ENCODE measurements around the gene MFAP4.
A peak's percentile ranks its signal among the peaks of the same experiment; 100 is the strongest.

MFAP4 gene

DNA sequence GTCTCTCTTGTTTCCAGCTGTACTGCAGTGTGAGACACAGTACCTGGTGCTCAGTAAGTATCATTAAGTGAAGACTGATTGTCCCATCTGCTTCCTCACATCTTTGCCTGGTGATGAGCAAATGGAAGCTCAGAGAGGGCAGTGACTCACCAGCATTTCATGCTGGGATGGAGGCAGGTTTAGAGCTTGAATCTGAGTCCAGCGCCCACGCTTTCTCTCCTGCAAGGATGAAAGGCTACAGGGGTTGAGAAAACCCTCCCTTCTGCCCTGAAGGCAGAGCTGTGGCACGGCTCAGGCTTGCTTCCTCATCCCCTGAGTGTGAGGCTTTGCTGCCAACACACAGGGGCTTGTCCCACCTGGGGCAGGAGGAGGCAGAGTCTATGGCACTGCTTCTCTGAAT, 22.5 kb upstream of the MFAP4 start:
- DNase-seq = no peak

DNA sequence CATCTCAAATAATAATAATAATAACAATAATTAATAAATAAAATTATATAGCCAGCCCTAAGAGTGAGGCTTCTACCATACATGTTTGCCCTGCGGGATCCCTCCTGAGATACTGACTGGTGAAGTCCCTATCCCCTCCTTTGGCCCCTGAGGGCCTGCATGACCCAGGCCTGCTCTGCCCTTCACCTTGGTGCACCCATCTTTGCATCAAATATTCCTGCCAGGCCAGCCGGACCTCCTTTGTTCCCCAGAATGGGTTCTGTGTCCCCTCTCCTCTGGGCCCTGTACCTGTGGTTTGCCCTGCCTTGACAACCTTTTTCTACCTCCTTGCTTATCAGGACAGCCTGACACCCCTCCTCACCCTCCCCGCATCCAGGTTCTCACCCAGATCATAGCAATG, 22.1 kb upstream of the MFAP4 start:
- DNase-seq = no peak

DNA sequence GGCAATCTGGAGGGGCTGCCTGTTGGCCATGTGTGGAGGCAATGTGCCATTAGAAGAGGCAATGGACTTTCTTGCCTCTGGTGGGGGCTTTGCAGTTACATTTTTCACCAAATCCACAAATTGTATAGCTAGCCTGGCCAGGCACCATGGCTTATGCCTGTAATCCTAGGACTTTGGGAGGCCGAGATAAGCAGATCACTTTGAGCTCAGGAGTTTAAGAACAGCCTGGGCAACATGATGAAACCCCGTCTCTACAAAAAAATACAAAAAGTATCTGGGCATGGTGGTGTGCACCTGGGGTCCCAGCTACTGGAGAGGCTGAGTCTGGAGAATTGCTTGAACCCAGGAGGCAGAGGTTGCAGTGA, 21.3 kb upstream of the MFAP4 start:
- DNase-seq = no peak

DNA sequence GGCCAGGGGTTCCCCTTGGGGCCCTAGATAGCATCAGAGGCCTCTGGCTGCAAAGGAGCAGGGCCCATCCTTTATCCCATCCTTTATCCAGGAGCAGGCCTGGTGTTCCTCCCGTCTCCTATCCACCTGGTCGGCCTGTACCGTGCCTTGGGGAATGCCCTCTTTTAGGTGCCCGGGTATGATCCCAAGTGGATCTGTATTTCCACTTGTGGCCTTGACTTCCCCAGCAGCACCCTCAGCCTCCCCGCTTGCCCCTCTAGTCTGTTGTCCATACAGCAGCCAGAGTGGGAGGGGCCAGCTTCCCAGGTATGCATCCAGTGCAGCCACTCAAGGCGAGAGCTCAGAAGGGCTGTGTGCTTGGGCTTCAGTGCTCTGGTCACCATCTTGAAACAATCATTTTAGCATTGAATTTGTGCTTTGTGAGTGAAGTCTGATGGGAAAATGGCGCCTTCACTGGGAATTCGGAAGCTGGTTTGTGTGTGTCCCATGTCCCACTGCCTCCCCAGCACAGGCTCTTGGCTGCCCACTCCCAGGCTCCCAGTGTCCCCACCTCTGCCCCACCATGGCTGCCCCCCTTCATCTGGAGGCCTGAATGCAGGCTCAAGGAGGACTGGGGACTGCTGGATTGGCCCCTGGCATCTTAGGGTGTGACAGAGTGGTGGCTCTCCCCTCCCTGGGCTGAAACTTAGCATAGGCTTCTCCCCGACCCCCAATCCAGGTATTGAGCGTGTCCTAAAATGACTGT, 20.8 kb upstream of the MFAP4 start:
- DNase-seq = no peak

DNA sequence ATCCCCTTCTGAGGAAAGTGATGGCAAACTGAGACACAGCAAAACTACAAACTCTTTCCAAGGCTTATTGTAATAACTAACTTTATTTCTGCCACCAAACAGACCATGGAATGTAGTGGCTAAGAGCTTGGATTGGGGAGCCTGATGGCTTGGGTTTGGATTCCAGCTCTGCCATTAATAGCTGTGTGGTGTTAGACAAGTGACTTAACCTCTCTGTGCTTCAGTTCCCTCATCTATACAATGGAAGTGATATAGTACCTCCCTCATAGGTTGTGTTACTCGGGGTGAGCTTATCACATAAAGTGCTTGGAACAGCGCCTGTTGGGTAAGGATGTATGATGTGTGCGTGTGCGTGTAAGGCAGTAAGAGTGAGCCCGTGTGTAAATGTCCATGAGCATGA, 18.1 kb upstream of the MFAP4 start:
- DNase-seq = no peak

DNA sequence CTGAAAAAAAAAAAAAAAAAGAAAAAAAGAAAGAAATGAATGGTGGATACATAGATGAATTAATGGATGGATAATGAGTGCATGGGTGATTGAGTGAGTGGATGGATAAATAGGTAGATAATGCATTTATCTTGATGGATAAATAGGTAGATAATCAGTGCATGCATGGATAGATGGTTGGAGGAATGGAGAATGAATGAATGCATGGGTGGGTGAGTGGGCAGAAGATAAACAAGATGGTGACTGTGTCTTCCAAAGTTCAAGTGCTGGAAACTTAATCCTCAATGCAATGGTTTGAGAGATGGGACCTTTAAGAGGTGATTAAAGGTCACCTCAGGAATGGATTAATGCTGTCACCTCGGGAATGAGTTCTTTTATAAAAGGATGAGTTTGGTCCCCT, 17.3 kb upstream of the MFAP4 start:
- DNase-seq = no peak

DNA sequence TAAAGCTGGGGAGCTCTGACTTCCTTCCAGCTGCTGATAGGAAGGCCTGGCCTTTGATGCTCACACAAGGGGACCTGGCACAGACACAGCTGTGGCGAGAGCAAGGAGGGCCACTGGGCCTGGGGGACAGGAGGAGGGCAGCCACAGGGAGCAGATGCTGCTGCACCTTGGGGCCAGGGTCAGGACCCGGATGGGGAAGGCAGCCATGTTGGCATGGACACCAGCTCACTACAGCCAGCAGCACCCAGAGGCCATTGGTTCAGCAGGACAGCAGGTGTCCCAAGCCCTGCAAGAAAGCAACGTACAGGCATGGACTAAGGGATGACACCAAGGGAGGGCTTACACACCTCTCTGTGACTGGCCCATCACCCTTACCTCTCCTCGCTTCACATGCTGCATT, 16.0 kb upstream of the MFAP4 start:
- DNase-seq = no peak

DNA sequence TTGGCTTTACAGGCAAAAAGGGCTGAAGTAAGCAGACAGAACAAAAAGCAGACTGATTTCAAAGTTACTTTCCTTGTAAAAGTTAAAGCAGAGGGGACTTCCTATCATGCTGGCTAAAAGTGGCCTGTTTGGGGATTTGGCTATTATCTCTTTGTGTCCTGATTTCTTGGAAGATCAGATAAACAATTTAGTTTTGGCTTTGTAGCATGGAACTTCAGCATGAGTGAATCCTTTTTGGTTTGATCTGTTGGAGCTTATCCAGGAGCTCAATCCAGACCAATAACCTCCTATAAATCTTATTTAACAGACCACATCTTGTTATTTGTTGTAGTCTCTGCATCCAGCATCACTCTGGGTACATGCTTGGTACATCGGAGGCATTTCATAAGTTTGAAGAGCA, 15.2 kb upstream of the MFAP4 start:
- no peak for DNase-seq

DNA sequence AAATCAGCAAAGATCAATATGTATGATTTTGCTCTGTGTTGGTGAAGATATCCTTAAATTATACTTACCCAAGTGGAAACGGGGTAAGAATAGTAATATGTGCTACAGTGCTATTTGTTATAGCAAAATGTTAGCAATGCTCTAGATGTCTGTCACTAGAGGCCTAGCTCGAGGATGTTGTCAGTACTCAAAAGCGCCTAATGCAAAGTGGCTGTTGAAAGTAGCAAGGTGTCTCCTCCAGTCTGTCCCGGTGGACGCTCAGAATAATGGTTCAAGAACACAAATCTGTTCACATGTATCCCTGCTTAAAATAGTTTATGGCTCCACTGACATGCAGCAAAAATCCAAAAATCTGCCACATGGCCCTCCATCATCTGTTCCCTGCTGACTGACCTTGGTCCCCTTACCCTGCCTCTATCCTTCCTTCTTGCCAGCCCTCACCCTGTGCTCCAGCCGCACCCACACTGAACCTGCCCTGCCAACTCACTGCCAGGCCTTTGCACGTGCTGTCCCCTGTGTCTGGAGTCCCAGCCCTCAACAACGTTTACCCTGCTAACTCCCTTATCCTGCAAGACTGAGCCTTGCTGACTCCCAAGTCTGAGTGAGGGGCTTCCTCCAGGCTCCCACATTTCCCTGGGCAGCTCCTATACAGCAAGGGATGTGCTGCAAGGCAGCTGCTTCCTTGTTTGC, 14.5 kb upstream of the MFAP4 start:
- no peak for DNase-seq

DNA sequence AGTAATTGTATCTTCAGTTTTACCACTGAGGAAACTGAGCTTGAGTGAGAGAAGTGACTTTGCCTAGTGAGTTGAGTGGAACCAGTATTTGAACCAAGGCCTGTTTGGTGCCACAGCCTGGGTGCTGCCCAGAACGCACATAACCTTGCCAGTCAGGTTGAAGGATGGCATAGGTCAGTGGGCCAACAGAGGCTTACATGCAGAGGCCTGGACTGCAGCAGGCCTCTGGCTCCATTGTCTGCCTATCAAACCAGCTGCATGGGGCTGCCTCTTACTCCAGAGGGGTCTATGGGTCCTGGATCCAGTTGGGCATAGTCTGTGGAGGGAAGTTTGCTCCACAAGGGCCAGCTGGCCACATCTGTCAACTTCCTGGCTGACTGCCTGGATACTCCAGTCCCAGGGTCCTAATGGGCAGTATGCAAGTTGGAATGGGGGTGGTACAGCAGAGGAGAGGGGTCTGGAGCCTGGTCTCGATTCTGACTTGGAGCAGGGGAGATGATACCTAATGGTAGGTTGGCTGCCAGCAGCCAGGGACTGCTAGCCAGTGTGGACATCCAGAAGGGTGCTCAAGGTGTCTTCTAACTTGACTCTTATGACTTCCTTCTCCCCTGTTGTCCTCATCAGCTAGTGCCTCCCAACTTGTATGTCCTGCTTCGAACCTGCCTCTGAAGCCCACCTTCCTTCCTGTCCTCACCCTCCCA, 12.9 kb upstream of the MFAP4 start:
- no peak for DNase-seq

DNA sequence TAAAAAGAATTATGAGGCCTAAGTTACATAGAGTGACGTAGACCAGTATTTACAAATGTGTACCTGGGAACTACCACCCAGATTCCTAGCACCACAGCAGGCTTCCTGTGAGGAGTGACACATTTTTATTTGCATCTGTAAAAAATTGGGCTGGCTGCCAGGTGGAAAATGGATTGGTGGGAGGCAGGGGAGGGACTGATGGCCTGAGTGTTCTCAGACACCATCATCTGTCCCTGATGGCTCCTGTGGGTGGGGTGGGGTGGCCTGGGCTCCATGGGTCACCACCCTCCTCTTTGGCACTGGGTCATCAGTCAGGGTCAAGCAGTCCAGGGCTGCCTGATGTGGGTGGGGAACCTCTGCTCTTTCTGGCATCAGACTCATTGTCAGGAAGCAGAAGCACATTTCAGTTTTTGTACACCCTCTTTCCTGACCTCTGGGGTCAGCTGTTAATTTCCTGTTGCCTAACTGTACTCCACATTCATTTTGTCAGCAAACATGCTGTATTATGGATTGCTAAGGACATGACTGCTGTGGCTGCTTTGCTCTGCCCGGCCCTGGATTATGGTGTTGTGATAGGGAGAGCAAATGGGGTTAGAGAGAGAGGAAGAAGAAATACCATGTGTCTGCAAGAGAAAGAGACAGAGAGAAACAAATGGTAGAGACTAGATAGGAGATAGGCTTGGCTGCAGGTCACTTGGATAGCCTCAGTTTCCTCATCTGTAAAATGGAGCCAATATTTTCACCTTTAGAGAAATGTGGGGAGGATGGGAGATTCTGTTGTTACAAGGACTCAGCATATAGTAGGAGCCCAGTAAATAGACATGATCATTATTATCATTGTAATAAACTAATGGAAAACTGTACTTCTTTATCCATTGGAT, 11.6 kb upstream of the MFAP4 start:
- DNase-seq = no peak

DNA sequence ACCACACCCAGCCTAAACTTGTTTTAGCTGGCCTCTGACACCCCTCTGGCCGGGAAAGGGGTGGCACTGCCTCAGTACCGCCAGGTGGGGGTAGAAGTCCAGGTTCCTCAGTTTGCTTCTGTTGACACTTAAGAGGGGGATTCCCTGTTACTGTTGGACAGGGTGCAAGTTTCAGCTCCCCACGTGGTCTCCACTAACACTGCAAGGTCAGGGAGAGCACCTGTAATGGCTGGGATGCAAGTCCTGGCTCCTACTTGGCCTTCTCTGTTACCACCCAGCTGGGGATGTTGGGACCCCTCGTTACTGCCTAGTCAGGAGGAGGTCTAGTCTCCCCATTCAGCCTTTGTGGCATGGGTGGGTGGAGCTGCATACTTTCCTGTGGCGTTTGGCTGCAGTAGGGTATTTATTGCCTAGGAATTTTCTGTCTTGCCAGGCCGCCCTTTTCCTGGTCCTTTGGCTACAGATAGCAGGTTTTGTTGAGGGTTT, 10.6 kb upstream of the MFAP4 start:
- no peak for DNase-seq

DNA sequence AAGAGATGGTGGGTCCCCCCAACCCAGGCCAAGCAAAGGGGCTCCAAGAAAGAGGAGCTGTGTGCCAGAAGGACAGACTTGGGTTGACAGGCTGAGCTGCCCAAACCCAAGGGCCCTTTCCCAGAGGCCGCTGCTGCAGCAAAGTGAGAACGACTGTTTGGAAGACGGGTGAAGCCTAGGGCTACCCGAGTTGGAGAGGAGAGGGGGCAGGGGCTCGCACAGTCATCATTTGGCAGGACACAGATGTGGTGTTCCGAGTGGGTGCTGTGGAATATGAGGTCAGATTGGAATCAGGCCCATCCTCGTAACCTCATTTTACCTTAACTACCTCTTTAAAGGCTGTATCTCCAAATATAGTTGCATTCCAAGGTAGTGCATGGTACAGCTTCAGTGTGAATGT, 5.3 kb upstream of the MFAP4 start:
- no peak for DNase-seq

DNA sequence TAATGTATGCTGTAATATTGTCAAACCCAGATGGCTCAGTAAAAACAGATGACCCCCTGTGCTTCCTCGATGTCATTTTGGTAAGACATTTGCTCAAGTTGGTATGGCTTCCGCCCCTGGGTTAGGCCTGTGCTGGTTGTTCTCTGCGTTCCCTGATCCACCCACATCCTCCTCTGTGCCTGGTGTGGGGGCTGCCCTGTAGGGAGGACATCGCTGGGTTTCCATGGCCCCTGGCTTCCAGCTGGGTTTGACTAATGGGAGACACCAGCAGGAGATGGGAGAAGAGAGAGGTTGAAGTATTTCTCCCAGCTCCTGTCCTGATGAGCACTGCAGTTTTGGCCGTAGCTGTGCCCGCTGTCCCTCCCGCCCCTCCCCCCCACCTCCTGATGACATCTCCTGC, 4.4 kb upstream of the MFAP4 start:
- no peak for DNase-seq

DNA sequence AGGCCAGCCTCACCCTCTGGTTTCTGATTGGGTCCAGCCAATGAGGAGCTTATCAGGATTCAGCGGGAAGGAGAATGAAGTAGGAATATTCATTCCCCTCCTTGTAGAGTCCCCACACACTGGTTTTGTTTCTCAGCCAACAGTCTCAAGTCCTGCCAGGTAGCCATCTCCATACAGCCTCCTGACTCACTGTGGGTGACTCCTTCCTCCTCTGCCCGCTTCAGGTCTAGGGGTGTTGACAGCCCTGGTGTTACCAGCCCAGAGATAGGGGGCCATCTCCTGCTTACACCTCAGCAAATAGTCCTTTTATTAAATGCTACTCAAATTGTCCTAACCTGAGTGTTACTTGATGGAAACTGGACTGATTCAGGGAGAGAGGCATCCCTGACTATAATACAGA, 4.0 kb upstream of the MFAP4 start:
- no peak for DNase-seq

DNA sequence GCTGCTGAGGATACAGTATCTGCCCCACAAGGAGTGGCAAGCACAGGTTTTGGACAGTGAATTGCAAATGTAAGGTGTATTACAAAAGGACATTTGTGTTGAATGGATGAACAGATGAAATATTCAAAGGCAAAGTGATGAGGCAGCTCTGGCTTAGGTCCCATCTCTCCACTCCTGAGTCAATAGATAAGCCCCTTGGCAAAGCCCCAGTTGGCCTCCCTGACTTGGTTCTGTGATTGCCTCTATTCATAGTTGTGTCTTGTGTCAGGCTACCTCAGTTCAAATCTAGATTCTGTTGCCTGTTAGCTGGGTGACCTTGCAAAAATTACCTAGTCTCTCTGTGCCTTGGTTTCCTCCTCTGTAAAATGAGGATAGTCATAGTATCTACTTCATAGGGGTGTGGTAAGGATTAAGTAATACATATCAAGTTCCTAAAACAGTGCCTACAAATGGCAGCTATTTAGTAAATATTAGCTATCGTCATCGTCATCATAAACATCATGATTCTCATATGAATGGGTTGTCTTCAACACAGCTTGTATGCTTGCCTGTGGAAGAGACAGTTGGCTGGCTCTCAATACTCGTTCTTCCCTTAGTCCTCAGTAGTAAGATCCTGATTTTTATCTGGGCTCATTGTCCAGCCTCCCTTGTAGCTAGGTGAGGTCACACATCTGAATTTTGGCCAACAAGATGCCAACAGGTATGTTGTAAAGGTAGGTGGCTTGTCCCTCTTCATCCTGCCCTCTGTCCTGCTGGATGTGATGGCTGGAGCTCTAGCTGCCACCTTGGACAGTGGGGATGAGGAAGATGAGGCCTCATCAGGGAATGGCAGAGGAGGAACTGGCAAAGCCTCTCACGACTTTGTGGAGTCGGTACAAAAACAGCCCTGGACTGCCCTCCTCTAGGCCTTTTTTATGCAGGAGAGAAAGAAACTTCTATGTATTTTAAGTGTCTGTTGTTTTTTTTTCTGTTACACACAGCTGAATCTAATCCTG, 2.1 kb upstream of the MFAP4 start:
- no peak for DNase-seq

DNA sequence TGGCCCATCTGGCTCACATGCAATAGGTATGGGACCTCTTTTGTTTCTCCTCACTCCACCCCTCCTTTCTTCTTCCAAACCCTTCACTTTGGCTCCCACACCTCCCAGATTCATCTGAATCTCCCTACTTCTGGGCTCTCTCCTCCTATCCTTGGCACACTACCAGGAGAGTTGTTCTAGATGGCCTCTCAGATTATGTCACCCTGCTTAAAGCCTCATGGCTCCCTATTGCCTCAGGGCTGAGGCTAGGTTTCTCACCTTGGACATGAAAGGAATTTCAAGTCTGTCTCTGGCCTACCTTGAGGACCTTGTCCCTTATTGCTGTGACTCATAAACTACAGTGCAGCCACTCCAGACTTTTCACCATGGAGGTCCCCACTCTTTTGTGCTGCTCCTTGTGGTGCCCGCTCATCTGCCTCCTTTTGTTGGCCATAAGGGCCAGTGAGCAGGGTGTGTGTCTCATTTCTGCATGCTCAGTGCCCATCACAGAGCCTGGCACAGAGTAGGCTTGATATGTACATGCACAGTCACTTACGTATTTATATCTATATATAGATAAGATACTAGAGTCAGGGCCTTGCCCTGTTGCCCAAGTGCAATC, 1.0 kb upstream of the MFAP4 start:
- peak; percentile 22 for DNase-seq

DNA sequence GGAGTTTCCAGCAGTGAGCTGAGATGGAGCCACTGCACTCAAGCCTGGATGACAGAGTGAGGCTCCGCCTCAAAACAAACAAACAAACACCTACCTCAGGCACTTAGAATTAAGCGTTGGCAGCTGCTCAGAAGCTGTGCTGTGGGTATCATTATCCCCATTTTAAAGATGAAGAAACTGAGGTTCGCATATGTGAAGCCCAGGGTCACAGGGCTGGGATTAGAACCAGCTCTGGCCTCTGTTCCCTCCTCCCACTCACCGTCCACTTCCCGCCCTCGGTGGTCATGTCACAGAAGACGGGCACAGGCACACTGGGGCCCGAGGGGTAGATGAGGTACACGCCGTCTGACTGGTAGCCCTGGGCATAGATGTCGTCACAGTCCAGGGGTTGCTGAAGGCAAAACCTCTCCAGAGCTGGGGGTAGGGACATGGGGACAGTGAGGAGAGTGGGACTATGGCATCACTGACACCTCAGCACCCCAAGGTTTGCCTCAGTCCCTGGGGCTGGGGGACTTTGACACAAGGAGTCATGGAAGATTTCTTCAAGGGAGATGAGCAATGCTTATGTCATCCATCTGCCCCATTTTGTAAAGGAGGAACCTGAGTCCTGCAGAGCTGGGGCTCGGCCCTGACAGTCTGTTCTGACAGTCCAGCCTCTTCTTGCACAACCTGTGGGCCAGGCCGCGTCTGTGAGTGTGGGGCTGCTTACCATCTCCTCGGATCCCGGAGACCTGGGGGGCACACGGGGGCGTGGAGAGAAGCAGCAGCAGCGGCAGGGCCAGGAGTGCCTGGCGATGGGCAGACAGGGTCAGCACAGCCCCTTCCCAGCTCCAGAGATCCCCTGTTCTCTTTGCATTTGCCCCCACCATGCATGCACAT, 700 bp downstream of the MFAP4 start:
- no peak for DNase-seq

DNA sequence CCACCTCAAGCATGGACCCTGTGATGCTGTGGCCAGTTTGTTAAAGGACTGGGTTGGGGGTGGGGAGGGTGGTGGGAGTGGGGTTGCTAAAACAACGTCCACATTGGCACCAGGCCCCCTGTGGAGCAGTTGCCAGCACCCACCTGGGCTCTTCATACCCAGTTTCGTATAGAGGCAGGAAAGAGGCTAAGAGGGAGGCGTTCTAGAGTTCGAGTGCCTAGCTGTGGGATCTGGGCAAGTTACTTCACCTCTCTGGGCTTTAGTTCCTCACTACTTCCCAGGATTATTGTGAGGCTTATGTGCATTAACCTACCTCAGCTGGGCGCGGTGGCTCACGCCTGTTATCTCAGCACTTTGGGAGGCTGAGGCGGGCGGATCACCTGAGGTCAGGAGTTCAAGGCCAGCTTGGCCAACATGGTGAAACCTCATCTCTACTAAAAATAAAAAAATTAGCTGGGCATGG, 1.4 kb downstream of the MFAP4 start:
- no peak for DNase-seq

DNA sequence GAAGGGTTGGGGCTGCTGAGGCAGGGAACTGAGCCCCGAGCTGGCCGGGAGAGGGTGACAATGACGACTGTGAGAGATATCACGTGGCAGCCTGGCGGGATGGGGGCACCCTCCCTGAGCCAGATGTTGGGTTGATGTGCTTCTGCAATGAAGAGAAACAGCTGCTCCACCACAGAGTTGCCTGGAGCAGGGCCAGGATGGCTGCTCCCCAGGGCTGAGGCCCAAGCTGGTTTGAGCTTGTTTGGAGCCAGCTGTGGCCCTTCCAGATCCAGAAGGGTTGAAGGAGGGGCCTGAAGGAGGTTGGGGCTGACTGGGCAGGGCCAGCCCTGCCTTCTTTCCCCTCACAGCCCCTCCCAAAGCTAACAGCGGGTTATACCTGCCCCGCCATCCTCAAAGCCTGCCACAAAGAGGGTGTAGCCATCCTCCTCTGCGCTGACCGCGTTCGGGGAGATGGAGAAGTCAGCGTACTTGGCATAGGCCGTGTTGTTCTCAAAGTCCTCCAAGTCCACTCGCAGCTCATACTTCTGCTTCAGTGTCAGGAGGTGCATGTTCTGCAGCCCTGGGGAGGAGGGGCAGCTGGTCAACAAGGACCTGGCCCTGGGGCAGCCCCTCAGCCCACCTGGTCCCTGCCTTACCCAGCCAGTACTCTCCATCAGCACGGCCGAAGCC, 2.1 kb downstream of the MFAP4 start:
- DNase-seq = no peak

Measured in NCI-H1092 (cell line).